Measurements from ENCODE around the gene ENTPD2.
"Not testable (repeated sequence)": the region's sequence is repeated elsewhere in the genome, so short reads cannot be mapped to it uniquely, and the experiment has no call there.

Gene ENTPD2

DNA sequence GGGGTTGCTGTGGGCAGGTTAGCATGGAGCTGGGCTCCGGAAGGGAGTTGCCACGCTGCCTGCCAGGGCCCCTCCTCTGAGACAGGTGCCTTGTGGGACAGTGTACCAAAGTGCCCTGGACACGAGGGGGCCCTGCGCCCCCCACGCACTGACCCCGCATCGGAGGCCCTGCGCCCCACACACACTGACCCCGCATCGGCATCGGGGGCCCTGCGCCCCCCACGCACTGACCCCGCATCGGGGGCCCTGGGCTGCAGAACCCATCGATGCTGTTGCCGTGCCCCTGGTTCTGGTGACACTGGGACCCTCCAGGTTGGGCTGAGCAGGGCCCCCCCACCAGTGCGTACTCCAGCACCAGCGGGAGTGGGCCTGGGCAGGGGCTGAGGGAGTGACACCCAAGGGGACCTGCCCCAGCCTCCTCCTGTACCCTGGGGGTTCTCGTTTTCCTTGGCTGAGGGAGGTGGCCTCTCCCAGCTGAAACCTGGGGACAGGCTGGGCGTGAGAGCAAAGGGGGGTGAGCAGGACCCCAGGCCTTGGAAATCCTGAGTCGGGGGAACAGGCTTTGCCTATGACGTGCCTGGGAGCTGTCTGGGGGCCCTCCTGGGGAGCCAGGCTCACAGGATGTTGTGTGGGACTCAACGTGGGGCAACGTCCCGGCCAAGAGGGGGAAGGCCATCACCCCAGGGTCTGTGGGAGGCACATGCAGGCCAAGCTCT, 9.6 kb upstream of the ENTPD2 start:
- no peak for DNase-seq

- not testable (repeated sequence) for DNase-seq
Observed at GRCh38 chr9:137062798-137063197, 8.9 kb upstream of the ENTPD2 start.

DNA sequence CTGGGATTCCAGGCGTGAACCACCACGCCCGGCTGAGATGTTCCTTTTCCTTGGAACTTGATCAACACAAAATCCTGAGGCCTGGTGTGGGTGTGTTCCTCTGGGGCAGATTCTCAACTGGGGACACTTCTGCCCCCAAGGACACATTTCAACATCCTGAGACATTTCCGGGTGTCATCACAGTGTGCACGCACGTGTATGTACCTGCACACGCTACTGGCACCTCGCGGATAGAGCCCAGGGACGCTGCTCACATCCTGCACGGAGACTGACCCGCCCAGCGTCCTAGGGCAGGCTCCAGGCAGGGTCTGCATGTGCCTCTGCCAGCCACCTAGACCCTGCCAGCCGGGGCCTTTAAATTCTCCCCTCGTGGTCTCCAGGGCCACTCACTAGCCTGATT, 8.5 kb upstream of the ENTPD2 start:
- DNase-seq, result no peak

DNA sequence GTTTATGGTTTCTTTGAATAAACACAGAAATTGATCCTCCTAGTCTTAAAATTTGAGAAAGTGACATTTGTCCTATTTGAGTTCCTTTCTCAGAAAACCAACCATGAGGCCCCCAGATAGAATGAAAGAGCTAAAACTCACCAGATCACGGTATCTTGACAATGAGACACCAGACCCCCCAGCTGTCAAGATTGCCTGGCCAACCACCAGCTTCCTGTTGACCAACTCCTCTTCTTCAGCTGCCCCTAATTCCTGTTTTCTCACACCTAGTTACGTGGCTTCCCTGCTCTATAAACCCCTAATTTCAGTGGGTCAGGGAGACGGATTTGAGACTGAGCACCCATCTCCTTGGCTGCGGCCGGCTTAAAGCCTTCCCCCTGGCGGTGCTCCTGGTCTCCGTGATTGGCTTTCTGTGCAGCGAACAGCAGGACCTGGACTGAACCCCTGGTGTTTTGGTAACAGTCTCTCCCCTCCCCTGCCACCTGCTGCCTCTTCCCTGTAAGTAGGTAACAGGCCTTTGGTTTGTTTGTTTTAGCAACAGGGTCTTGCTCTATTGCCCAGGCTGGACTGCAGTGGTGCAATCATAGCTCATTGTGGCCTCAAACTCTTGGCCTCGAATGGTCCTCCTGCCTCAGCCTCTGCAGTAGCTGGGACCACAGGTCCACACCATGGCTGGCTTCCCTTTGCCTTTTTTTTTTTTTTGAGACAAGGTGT, 4.8 kb upstream of the ENTPD2 start:
- no peak for DNase-seq

DNA sequence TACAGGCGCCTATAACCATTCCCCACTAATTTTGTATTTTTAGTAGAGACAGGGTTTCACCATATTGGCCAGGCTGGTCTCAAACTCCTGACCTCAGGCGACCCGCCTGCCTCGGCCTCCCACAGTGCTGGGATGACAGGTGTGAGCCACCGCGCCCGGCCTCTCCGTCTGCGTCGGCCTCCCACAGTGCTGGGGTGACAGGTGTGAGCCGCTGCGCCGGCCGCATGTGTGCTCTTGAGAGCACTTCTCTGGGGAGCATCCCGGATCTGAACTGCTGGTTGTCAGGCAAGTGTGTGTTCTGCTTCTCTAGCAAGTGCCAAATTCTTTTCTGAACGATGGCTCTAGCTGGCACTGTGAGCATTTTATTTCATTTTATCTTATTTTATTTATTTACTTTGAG, 3.7 kb upstream of the ENTPD2 start:
- no peak for DNase-seq

- no peak for DNase-seq
Observed at GRCh38 chr9:137056739-137057415, 3.0 kb upstream of the ENTPD2 start.

GRCh38 chr9:137055385-137056364, 1.8 kb upstream of the ENTPD2 start:
- DNase-seq, result no peak

DNA sequence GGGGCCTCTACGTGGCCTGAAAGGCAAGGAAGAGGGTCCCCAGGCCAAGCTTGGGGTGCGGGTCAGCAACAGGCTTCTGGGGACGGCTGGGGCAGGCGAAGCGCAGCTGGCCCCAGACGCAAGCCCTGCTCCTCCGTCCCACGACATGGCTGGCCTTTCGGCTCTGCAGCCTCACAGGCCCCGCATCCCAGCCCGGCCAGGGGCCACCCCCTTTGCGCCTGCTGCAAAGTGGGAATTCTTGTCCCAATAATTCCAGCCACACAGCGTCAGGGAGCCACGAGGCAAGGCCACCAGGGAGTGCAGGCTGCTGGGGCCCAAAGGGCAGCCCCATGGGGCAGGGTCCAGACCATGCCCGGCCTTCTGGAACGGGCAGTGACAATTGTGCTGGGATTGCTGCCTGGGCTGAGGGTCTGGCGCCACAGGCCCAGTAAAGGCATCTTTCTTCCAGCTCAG, 1.1 kb upstream of the ENTPD2 start:
- no peak for DNase-seq

- no peak for DNase-seq
Observed at GRCh38 chr9:137052998-137053943, 590 bp downstream of the ENTPD2 start.

GRCh38 chr9:137052293-137052692, 1.6 kb downstream of the ENTPD2 start:
- no peak for DNase-seq

DNA sequence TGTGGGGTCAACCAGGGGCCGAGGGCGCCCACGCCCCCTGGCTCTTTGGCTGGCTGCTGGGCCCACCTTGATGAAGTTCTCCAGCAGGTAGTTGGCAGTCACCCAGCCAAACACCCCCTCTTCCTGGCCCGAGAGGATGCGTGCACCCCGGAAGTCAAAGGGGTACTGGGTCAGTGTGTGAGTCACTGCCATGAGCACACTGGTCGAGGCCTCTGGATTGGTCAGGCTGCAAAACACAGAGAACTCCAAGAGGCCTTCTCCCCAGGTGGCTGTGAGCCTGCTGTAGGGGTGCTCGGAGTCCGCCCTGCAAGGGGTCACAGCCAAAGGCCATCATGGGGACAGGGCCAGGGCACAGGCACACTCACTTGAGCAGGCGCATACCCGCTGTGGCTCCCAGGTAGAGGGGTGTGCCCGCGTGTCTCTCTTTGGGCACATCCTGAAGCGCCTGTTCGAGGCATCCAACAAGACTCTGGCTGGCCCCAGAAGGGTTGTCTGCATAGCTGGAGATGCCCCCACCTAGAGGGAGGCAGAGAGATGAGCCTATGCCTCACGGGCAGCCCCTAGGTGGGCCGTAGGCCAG, 2.6 kb downstream of the ENTPD2 start:
- no peak for DNase-seq

DNA sequence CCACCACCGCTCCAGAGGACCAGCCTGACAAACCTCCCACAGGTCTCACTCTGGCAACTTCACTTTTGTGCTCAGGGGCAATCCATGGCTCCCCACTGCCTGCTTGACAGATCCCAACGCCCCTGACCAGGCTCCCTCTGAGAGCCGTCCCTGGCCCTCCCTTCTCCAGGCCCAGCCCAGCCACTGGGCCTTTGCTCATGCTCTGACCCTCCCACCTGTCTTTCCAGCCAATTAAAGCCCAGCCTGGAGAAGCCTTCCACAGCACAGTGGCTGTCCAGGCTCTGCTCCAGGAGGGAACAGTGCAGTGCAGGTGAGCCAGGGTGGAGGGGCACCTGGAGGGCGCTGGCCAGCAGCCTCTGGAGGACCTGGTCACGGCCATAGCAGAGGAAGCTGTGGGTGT, 3.3 kb downstream of the ENTPD2 start:
- no peak for DNase-seq

GRCh38 chr9:137049544-137050449, 4.1 kb downstream of the ENTPD2 start:
- DNase-seq, result no peak

DNA sequence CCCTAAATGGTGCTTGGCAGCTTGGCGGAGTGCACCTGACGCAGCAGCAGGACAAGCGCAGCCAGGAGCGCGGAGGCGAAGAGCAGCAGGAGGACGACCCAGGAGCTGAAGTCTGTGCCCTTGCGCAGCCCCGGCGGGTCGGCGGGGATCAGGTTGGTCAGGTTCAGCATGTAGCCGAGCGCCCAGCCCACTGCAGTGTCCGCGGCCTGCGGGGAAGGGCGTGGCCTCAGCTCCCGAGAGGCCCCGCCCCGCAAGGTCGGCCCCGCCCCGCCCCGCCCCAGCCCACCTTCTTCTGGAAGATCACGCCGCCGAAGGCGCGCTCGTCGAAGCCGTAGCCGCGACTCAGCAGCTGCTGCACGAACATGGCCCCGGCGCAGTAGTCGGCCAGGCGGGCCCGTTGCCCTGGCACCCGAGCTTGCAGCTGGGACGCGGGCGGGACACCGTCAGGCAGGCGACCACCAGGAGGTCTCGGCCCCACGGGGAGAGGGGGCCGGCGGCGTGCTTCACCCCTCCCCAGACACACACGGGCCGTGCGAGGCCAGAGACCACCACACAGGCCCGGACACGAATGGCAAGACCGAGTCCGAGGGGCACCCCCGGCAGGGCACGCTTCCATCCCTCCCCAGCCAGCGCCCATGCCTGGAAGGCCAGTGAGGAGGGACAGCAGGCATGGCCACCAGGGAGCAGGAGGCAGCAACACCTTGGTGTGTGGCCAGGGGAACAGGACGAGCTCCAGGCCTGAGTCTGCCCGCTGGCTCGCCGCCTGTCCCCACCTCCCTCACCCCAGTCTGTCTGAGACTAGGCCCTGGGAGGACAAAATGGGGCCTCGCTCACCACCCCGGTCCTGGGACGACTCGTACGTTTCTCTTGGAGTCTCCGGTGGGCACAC, 5.0 kb downstream of the ENTPD2 start:
- no peak for DNase-seq

DNA sequence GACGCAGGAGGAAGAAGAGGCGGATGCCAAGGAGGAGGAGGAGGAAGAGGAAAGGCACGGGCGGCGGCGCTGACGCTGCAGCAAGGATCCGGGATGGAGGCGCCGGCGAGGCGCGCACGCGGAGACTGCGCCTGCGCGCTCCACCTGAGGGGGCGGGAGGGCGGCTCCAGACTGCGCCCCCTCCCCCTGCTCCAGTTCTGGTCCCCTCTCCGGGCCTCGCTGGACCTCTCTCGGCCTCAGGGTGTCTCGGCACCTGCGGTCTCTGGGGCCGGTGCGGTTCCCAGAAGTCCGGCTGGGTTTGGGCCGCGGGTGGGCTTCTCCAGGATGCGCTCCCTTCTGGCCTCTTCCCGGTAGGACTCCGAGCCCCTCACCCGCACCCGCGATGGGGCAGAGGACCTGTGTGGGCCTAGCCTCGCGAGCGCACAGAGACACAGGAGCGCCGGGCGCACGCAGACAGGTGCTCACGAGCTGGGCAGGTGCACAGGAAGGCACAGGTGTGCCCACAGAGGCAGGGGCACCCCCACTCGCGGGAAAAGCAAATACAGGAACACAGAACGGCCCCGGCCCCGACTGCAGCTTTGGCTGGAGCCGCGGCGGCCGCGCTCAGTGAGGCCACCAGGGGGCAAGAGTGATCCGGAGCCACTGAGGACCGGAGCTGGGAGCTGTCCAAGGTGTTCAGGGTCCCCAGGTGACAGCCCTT, 7.6 kb downstream of the ENTPD2 start, which contains the start of gene NPDC1:
Gene NPDC1, minus strand, starts transcription at position 90 of the 700 bp plus-strand sequence. CDS start 188 bp downstream, outside the sequence.
- DNase-seq, result peak; percentile 70

DNA sequence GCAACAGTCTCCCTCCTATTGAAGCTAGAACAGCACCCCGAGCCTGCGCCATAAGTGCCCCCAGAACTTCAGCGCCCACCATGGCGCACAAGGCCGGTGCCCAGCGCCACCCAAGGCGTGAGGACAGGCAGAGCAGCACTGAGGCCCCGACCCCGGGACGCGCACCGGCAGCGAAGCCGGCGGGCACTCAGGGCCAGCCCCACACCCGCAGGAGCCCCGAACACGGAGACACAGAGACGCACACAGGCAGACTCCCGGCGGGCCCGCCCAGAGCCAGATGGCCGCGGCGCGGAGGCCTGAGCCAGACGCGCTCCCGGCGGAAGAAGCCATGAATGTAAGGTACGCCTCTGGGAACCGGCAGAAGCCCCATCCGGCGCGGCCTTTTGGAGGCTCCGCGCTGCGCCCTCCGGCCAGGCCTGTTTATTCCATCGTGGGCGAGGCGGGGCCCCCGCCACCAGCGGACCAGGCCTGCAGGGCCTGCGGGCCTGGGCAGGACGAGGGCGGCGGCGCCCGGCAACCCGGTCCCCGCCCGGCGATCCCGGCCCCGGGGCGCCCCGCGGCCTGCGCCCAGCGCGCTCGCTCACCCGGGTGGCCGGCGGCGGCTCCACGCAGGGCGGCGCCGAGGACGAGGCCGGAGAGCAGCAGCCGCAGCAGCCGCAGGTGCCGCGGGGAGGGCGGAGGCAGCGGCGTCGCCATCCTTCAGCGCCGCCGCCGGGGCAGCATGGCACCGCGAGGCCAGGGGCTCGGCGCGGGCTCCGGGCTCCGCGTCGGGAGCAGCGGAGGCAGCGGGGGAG, 8.4 kb downstream of the ENTPD2 start:
- DNase-seq, result no peak

DNA sequence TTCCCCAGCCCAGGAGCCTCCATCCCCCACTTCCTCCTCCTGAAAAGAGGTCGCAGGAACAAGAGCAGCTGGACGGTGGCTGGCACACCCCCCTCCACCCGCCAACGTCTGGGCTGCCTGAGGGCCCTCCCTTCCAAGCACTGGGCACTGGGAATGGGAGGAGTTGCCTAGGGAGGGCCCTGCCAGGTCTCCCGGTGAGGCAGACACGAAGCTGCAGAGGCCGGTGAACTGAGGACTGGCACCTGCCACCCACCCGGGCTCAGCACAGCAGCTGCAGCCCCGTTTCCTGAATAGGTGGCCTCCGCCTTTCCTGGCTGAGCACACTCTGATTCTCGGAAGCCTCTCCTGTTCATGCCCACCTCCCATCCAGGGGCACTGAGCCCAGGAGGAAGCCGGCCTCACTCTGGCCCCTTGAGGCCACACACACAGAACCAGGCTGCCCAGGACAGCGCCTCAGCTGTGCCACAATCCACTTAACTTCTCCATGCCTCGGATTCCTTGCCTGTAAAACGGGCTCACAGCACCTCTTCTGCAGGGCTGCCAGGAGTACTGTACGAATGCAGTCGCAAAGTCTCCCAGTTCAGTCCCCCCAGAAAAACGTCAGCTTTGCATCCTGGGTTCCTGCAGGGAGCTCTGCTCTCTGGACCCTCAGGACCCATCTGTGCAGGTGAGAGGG, 9.2 kb downstream of the ENTPD2 start:
- DNase-seq, result no peak

All from kidney glomerular epithelial cell (primary cell).